ENCODE results near the gene LUZP2.

- no peak for TF ChIP-seq CTCF (conservative IDR thresholded peaks at IDR 0.05; ENCODE audit: low read length)
- no peak for TF ChIP-seq EZH2phosphoT487 (IDR thresholded peaks at IDR 0.05; ENCODE audit: borderline replicate concordance, low read depth, low read length)
These were observed 468.9 kb downstream of the LUZP2 start for GRCh38 chr11:24965748-24966147.
